ENCODE data around the gene POM121L2.

The POM121L2 gene

GRCh38 chr6:27283279-27283678, 28.8 kb downstream of the POM121L2 start:
- no peak for DNase-seq (ENCODE audit: low spot score)
- no peak for TF ChIP-seq CTCF (IDR thresholded peaks at IDR 0.05; ENCODE audit: extremely low read depth, missing control alignments)

- no peak for TF ChIP-seq CTCF (IDR thresholded peaks at IDR 0.05; ENCODE audit: extremely low read depth, missing control alignments)
- DNase-seq (ENCODE audit: low spot score): no peak
Measured at GRCh38 chr6:27281569-27281968, 30.5 kb downstream of the POM121L2 start.

GRCh38 chr6:27281105-27281539, 31.0 kb downstream of the POM121L2 start:
- no peak for DNase-seq (ENCODE audit: low spot score)
- TF ChIP-seq CTCF (IDR thresholded peaks at IDR 0.05; ENCODE audit: extremely low read depth, missing control alignments): no peak

- no peak for DNase-seq (ENCODE audit: low spot score)
- no peak for TF ChIP-seq CTCF (IDR thresholded peaks at IDR 0.05; ENCODE audit: extremely low read depth, missing control alignments)
Measured at GRCh38 chr6:27280540-27281000, 31.5 kb downstream of the POM121L2 start.

GRCh38 chr6:27280064-27280539, 32.0 kb downstream of the POM121L2 start:
- TF ChIP-seq CTCF (IDR thresholded peaks at IDR 0.05; ENCODE audit: extremely low read depth, missing control alignments): no peak
- peak; percentile 28 for DNase-seq (ENCODE audit: low spot score)

- DNase-seq (ENCODE audit: low spot score): no peak
- no peak for TF ChIP-seq CTCF (IDR thresholded peaks at IDR 0.05; ENCODE audit: extremely low read depth, missing control alignments)
Measured at GRCh38 chr6:27279513-27280063, 32.5 kb downstream of the POM121L2 start.

GRCh38 chr6:27275025-27275956, 36.8 kb downstream of the POM121L2 start:
- DNase-seq (ENCODE audit: low spot score): no peak
- TF ChIP-seq CTCF (IDR thresholded peaks at IDR 0.05; ENCODE audit: extremely low read depth, missing control alignments): no peak
